Stimulated activated CD4-positive, alpha-beta T cell treated with anti-CD3 and anti-CD28 coated beads, Interleukin-12 subunit alpha, Interleukin-12 subunit beta, amount 100 ng/mL, for 48 hours (primary cell): ENCODE data around the gene HTR3A.
A peak's percentile ranks its signal among the peaks of the same experiment; 100 is the strongest.

Experiments
- DNase-seq, 3 donors: peaks; one replicate each; pipeline ENCODE4 v3.0.0-alpha.2; 2020; ENCODE audit warnings: low read depth in 2 of 3, low spot score in 1 of 3

Gene HTR3A

DNA sequence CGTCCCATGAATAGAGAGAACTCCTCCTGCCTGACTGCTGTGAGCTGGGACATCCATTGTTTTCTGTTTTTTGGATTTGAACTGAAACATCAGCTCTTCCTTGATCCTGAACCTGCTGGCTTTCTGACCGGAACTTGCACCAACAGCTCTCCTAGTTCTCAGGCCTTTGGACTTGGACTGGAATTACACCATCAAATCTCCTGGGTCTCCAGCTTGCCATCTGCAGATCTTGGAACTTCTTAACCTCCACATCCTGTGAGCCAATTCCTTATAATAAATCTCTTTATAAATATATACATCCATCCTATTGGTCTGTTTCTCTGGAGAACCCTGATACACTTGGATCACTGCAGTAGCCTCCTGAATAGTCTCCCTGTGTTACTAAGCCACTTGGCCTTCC lies 42.1 kb downstream of the HTR3A start:
- DNase-seq: no peak

DNA sequence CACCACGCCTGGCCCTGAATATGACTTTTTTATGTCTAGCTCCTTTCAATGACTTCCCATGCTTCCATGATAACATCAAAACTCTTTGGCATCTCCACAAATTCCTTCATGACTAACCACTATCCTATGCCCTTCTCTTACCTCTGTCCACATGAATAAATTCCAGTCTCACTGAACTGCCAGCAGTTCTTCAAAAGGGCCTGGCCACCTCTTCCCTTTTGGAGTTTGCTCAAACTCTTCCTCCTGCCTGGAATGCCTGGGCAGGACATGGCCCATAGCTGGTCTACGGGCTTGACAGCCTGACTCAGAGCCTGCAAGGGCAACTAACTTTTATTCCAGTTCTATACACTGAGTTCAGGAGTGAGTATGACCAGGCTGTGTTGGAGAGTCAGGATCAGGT lies 42.8 kb downstream of the HTR3A start:
- DNase-seq: no peak

DNA sequence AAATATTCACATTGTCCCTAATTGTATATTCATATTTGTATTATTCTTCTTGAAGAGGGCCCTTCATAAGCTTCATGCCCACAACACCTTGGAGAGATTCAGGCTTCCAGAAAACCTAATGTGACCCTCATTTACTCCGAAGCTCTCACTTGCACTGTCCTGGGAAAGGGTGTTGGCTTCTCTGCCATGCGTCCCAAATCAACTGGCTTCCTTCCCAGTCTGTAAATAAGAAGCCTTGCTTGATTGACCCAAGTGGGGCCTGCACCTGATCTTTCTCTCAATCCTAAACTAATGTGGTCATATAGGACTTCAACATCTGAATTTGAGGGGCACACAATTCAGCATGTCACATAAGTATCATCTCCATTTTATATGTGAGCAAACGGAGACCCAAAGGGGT lies 44.1 kb downstream of the HTR3A start:
- DNase-seq: no peak

DNA sequence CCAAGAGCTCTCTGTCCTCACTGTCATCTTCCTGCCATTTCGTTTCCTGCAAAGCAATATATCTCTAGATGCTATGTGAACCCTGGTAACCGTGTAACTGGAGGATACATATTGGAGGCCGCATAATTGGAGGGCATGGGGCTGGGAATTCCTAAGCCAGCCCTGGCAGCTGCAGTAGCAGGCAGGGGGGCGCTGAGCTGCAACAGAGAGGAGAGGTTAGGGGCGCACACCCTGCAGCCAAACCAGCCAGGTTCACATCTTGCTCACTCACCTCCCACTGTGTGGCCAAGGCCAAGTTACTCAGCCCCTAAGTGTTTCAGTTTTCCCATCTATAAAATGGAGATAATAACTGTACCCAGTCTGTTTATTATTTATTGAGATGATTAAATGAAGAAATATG lies 44.7 kb downstream of the HTR3A start:
- no peak for DNase-seq

DNA sequence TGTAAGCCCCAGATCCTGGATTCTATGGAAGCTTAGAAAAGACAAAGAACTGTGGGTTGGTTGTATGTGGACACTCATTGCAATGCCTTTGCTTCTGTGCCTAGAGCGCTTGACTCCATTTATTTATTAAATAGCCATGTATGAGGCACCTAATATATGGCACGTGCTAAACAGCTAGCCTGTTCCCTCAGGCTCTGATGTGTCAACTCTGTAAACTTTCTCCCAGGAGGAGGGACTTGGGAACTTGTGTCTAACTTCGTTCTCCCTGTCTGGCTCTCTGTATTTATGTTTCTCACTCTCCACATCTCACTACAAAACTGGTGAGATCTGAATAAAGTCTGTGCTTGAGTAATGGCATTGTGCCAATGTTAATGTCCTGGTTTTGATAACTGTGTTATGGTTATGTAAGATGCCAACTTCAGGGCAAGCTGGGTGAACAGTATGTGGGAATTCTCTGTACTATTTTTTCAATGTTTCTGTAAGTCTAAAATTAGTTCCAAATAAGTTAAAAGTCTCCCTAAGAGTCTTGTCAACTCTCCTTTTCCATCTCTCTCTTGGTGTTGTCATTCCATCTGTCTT lies 50.5 kb downstream of the HTR3A start:
- DNase-seq: no peak

DNA sequence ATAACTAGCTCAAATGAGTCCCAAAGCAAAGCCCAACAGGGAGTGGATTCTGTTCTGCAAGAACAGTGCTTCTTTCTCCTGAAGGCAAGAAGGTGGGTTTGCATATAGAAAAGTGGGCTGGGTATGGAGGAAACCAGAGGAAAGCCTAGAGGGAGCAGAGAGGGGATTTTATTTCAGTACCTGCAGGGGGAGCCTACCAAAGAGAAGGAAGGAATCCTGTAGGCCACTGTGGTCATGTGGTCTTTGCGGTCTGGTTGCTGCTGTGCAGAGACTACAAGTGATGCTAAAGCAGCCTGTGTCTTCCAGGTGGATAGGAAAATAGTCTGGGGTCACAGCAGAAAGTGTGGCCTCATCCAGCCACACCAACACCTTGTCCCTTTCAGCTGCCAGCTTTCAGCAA lies 51.4 kb downstream of the HTR3A start:
- DNase-seq: no peak

DNA sequence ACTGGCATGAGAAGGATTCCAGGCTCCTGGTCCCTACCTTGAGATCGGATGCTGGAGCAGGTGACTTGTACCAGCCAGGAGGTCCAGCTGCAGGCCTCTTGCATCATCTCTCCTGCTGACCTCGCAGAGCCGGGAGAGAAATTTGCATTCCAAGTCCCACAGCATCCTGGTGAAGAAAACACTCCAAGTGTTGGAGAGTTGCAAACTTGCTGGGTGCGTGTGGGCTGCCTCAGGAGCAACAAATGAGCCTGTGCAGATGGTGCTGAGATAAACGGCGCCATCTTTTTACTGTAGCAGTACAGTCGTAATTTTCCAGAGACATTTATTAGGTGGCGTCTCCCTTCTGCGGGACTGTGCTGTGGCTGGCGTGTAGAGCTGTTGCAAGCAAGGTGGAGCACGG lies 52.5 kb downstream of the HTR3A start:
- no peak for DNase-seq

DNA sequence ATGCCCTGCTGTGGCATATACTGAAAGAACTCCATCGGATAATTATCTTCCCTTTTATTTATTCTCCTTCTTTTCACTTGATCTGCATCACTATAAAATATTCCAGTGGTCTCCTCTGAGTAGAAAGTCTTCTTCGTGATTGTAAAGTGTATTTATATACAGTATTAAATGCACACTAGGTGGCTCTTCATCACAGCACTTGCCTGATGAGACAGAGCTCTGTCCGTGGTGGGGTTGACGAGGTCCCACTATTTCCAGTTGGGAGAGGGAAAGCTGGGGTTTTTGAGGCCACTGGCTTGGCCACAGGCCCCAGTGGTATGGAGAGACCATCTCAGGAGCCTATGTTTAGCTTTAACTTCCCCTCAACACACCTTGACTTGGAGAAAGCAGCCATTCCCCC lies 53.0 kb downstream of the HTR3A start:
- no peak for DNase-seq

DNA sequence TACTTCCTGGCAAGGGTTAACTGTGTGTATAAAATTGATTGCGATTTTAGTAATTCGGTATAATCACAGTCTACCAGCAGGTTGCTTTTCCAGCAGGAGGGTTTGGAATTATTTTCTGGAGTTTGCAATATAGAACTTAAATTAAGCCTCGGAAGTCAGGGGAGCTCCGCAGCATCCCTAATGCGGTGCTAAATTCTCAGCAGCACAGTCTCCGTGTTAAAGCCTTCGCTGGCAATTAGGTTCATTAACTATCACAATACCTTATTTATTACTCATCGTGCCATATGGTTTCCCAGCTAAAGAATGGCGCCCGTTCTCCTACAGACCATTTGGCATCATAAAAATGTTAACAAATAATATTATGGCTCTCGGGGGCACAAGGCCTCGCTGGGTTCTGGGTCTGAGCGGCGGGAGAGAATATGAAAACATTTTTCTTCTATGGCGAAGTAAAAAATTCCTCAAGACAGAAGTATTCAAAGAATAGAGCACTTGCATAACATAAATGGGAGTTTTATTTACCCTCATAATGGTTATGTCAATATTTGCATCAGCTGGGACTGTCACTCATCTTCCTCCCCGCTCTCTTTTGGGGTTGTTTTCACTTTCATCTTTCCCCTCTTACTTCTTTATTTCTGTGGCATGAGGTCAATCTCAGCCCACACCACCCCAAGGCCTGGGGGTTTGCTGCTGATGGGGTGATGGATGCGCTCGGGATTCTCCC lies 56.5 kb downstream of the HTR3A start:
- DNase-seq: no peak

DNA sequence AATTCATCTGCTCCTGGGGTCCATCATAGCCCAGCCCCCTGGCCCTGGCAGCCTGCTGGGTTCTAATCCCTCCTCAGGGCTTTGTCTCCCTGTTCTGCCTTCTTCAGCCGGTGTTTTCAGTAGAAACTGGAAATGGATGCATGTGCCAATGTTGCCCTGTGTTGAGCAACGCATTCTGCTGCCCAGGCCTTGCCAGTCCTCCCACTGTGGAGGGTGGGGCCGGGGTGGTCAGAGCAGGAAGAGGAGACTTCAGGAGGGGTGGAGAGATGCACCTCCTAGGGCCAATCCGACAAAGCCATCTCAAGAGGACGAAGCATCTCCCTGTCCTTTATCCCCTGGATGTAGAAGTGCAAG lies 57.0 kb downstream of the HTR3A start:
- no peak for DNase-seq

DNA sequence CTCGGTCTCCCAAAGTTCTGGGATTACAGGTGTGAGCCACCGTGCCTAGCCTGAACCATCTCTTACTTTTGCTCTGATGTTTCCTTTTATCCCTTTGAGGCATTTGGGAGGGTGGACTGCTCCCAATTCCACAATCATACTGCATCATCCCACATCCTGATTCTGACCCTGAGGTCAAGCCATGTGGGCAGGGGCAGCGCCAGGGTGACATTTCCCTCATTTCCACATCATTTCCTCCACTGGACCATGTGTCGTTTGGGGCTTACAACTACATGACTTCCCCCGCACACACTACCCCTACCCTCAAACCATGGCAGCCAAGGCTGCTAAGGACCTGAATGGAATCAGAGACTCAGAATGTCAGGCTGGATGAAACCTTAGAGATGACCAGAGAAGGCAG lies 58.2 kb downstream of the HTR3A start:
- DNase-seq: no peak

DNA sequence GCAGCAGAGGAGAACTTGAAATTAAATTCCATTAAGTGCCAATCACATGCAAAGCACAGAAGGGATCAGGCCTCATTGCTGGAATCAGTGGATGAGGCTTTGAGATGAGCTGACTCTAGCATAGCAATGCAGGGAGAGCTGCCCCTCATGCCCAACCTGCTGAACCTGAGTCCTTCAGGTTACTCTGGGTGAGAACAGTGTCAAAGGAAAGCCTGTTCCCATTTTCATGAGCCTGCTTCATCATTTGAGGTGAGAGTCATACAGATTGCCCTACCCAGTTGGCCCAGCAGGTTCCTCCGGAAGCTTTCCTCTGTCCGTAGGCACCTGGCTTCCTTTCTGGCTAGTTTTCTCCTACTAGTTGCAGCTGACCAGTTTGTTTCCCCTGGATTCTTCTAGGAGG lies 58.7 kb downstream of the HTR3A start:
- no peak for DNase-seq

DNA sequence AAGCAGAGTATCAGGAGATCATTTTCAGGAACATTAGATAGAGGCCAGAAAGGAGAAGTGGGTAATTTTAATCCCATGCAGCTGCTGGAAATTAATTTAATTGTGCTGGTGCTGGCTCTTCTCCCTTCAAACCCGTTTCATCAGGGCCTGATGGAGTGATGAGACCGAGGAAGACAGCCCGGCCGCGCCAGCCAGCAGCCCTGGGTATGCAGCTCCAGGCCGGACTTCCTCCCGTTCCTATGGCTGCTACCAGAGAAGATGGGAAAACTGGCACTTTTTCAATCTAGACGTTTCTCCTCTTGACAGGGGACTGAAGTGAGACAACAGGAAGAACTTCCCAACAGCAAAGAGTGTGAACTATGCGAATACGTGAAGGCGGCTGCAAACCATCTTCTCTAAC lies 60.0 kb downstream of the HTR3A start:
- no peak for DNase-seq

DNA sequence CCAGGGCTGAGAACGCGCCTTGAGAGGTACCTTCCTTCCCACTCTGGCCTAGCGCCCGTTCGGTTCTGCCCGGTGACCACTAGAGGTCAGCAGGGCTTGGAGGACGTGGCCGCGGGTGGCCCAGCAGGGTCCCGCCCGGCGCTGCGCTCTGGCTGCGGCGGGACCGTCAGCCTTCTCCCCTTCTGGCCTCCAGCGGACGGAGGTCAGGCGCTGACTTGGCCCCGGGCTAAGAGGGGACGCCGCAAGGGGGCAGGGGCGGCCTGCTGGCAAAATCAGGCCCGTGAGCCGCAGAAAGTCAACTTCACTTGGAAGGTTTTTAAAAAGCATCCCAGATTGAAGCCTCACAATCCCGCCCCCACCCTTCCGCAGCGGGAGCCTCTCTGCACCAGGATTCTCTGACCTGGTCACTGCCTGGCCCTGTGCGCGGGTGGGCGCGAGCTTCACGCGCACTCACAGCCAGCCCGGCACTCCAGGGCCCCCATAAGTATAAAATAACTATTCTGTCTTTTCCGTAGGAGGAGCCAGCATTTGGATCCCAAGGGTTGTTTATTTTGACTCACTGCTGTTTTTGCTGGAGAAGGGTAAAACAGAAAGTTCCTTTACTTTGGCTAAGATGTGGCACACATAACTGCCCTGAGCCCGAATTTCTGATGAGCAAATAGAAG lies 61.4 kb downstream of the HTR3A start:
- DNase-seq: peak; percentile 21 to 39 (median 37)

DNA sequence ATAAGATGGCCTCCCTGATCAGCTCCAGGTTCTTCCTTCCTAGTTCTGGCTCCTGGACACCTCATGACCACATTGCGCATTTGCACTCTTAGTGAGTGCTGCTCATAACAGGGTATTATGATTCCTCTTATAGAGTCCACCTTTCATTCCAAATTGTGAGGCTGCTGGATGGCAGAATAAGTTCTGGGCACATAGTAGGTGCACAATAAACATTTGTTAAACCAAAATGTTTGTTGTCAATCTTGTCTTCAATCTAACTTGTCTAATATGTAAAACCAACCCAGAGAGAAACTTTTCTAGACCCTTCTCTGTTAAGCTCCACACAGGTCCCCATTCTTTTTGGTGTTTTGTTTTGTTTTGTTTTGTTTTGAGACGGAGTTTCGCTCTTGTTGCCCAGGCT lies 62.0 kb downstream of the HTR3A start:
- no peak for DNase-seq

DNA sequence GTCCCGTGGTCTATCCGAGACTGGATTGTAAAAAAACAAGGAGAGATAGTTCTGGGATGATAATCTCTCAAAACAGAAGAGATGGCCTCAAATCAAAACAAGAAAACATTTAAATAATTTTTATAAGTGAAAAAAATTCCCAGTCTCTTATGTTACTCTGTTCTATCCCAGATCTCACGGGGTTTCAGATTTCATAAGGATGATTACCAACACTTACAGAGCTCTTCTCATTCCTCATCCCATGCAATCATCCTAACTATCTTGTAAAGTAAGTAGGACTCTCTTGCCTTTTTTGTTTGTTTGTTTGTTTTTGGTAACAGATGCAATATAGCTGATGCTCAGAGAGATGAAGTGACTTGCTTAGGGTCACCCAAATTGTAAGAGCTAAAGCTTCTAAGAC lies 64.6 kb downstream of the HTR3A start:
- DNase-seq: no peak
